ENCODE measurements around the gene IKBKG.
"Not testable (repeated sequence)": the region's sequence is repeated elsewhere in the genome, so short reads cannot be mapped to it uniquely, and the experiment has no call there.

GRCh38 chrX:154562295-154562694 lies 14.9 kb downstream of the IKBKG start:
- TF ChIP-seq YY1 (IDR thresholded peaks at IDR 0.05; ENCODE audit: insufficient read depth, insufficient read length); ZNF274 (IDR thresholded peaks at IDR 0.05; ENCODE audit: low read depth, low read length): not testable (repeated sequence)
